D721Med (cell line): Measurements from ENCODE around the gene PPM1N.

Experiments
- DNase-seq: peaks from one replicate; pipeline ENCODE4 v3.0.0; 2011; ENCODE audit warnings: low spot score; ENCODE audit not compliant: insufficient read length
- FAIRE-seq: peaks from 2 replicates; lab custom pipeline; 2011; peaks lifted over from hg19 to GRCh38; lab: Jason Lieb, UNC
- TF ChIP-seq, protein P1 (sequence below): IDR thresholded peaks from 2 replicates; pipeline ENCODE4 v1.5.1; 2012; ENCODE audit warnings: mild to moderate bottlenecking, control low read depth; ENCODE audit not compliant: insufficient read depth; ENCODE audit errors: missing control alignments

PPM1N gene

DNA sequence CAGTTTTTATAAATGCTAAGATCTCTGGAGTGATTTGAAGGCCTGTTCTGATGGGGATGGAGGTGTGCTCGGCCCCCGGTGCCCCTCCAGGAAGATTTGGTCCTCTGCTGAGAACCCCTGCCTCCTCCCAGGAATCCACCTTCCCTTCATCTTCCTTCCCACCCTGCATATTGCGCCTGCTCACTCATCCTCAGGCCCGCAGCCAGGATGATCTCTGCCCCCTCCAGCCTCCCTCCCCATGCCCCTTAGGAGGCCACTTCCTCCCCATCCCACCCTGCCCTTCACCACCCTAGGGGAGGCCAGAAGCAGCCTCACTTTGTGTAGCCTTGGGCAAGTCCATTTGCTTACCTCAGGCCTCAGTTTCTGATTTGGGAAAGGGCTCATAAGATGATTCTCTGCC, 28.7 kb downstream of the PPM1N start:
- DNase-seq = no peak
- no peak for FAIRE-seq
- TF ChIP-seq, protein P1, sequence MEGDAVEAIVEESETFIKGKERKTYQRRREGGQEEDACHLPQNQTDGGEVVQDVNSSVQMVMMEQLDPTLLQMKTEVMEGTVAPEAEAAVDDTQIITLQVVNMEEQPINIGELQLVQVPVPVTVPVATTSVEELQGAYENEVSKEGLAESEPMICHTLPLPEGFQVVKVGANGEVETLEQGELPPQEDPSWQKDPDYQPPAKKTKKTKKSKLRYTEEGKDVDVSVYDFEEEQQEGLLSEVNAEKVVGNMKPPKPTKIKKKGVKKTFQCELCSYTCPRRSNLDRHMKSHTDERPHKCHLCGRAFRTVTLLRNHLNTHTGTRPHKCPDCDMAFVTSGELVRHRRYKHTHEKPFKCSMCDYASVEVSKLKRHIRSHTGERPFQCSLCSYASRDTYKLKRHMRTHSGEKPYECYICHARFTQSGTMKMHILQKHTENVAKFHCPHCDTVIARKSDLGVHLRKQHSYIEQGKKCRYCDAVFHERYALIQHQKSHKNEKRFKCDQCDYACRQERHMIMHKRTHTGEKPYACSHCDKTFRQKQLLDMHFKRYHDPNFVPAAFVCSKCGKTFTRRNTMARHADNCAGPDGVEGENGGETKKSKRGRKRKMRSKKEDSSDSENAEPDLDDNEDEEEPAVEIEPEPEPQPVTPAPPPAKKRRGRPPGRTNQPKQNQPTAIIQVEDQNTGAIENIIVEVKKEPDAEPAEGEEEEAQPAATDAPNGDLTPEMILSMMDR = no peak

DNA sequence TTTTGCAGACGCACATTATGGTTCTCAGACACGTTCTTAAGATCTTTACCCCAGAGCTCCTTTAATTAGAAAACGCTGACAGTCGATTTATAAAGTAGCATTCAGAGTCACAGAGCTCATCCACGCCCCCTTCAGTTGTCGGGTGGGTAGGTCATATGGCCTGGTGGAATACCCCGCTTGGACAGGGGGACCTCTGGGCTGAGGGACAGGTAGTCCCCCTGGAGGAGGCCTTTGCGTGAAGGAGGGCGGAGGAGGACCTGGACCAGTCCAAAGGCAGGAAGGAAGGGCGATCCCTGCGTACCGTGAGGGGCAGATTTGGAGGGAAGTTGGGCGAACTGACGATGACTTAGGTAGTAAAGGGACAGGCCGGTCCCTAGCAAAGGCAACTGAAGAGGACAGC, 29.5 kb downstream of the PPM1N start:
- TF ChIP-seq, protein P1 = no peak
- DNase-seq (no peak), FAIRE-seq (no peak)

- DNase-seq = no peak
- no peak for FAIRE-seq
- TF ChIP-seq, protein P1 = no peak
These were observed 30.0 kb downstream of the PPM1N start for GRCh38 chr19:45528149-45528743.

DNA sequence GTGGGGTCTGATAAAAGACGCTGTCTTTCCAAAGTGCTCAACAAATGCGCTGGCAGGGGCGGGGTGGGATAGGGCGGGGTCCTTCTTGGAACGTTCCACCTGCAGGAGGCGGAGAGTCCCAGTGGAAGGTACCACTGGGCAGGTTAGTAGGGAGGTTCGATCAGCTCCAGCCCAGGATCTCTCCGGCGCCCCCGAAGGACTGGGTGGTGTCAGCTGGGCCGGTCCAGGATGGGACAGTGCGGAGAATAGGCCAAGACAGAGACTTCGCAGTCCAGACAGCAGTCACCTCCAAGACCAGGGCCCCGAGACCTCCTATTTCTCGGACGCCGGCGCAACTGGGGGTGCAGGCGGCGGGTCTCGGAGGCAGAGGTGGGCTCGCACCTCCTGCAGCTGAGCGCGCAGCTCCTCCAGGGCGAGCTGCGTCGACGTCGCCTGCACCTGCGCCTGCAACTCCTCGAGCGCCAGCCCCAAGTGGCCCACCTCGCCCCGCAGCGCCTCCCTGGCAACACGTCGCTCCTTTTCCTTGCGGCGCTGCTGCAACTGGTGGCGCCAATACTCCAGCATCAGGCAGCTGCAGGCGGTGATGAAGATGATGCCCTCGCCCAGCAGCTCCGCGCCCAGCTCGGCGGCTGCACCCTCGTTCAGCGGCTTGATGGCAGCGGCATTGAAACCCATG, 30.6 kb downstream of the PPM1N start:
- FAIRE-seq = no peak

GRCh38 chr19:45529420-45529785, 31.2 kb downstream of the PPM1N start:
- TF ChIP-seq, protein P1 = no peak
- FAIRE-seq (no peak), DNase-seq (no peak)

More for the DNA sequence above, 30.6 kb downstream of the PPM1N start:
- no peak for DNase-seq
- TF ChIP-seq, protein P1 = no peak

- FAIRE-seq (no peak), DNase-seq (no peak)
- TF ChIP-seq, protein P1 = no peak
These were observed 33.1 kb downstream of the PPM1N start for GRCh38 chr19:45531349-45531748.

GRCh38 chr19:45539459-45539858, 41.2 kb downstream of the PPM1N start:
- TF ChIP-seq, protein P1 = no peak
- DNase-seq = no peak
- FAIRE-seq = no peak
